IMR-90 (cell line): ENCODE measurements around the gene GAL3ST2. TPM values are rescaled to one million over a fixed set of nuclear protein-coding genes. Genes with fewer than 3 reads are reported as not detected.

Experiments
- ATAC-seq: fragments of 200-7000 bp; cut with Tn5 transposase; 2 replicates; pipeline ENCODE4 v1.9.1; 2020; ENCODE audit warnings: low read depth, mild to moderate bottlenecking, moderate library complexity
- BruUV-seq: library from RNA; stranded (reverse); fragments of 400-500 nt; replicated peaks from 2 replicates; lab custom pipeline; 2021; lab: Mats Ljungman, UMichigan
- CTCF ChIA-PET: fragments of 300-600 bp; formaldehyde crosslinking; extraction: SDS; loops from one replicate; lab custom pipeline; 2021; ENCODE audit warnings: antibody characterized with exemption; lab: Yijun Ruan, JAX
- POLR2A ChIA-PET: fragments of 300-600 bp; sonication (Branson Sonifier 250); formaldehyde crosslinking; loops from one replicate; lab custom pipeline; 2022; ENCODE audit warnings: antibody characterized with exemption; ENCODE audit not compliant: unreplicated experiment; lab: Charles Lee
- DNase-seq: peaks from one replicate; pipeline ENCODE4 v3.0.0; 2013
- H2AFZ ChIP-seq: replicated peaks from 2 replicates; pipeline ENCODE3; 2013; ENCODE audit warnings: low read length, mild to moderate bottlenecking; ENCODE audit not compliant: poor library complexity
- H2AK5ac ChIP-seq: 2 replicates; pipeline ENCODE4 v1.6.1; 2013; ENCODE audit warnings: low read depth, low read length, inconsistent platforms
- H2AK9ac ChIP-seq: replicated peaks from 2 replicates; pipeline ENCODE3; 2013; ENCODE audit warnings: mild to moderate bottlenecking, low read depth, low read length, moderate library complexity; ENCODE audit not compliant: poor library complexity
- H2BK120ac ChIP-seq: 2 replicates; pipeline ENCODE4 v1.6.1; 2013; ENCODE audit warnings: low read depth, low read length, inconsistent platforms
- H2BK15ac ChIP-seq: 3 replicates; pipeline ENCODE4 v1.6.1; 2013; ENCODE audit warnings: low read depth, low read length, inconsistent platforms
- H2BK20ac ChIP-seq: 2 replicates; pipeline ENCODE4 v1.6.1; 2013; ENCODE audit warnings: low read depth, mild to moderate bottlenecking, inconsistent platforms, low read length, moderate library complexity
- H2BK5ac ChIP-seq: 2 replicates; pipeline ENCODE4 v1.6.1; 2013; ENCODE audit warnings: mild to moderate bottlenecking, low read depth, low read length, inconsistent platforms; ENCODE audit not compliant: poor library complexity, severe bottlenecking
- H3K14ac ChIP-seq: replicated peaks from 2 replicates; pipeline ENCODE4 v1.6.1; 2013; ENCODE audit warnings: low read depth, low read length, inconsistent platforms
- H3K18ac ChIP-seq: 2 replicates; pipeline ENCODE4 v1.6.1; 2013; ENCODE audit warnings: low read depth, low read length, control low read depth
- H3K23ac ChIP-seq: 2 replicates; pipeline ENCODE4 v1.6.1; 2013; ENCODE audit warnings: low read depth, low read length, inconsistent platforms
- H3K27ac ChIP-seq: 2 replicates; pipeline ENCODE4 v1.5.1; 2013; ENCODE audit warnings: mild to moderate bottlenecking, control low read depth, low read length; ENCODE audit not compliant: insufficient read depth
- H3K27me3 ChIP-seq: 2 replicates; pipeline ENCODE4 v1.6.1; 2013; ENCODE audit warnings: low read length; ENCODE audit not compliant: control insufficient read depth, insufficient read depth
- H3K36me3 ChIP-seq: 2 replicates; pipeline ENCODE4 v1.6.1; 2013; ENCODE audit warnings: low read length, mixed read lengths; ENCODE audit not compliant: control insufficient read depth, insufficient read depth
- H3K4ac ChIP-seq: 2 replicates; pipeline ENCODE4 v1.6.1; 2013; ENCODE audit warnings: low read depth, low read length, inconsistent platforms
- H3K4me1 ChIP-seq: 2 replicates; pipeline ENCODE4 v1.6.1; 2013; ENCODE audit warnings: low read length, mixed read lengths; ENCODE audit not compliant: control insufficient read depth, insufficient read depth
- H3K4me2 ChIP-seq: 2 replicates; pipeline ENCODE4 v1.6.1; 2013; ENCODE audit warnings: low read depth, mild to moderate bottlenecking, control low read depth, low read length, moderate library complexity
- H3K4me3 ChIP-seq: 2 replicates; pipeline ENCODE4 v1.5.1; 2013; ENCODE audit warnings: low read depth, mild to moderate bottlenecking, control low read depth, low read length, moderate library complexity; ENCODE audit not compliant: insufficient read depth
- H3K56ac ChIP-seq: 2 replicates; pipeline ENCODE4 v1.6.1; 2013; ENCODE audit warnings: low read length, inconsistent platforms; ENCODE audit not compliant: insufficient read depth; ENCODE audit errors: extremely low read depth
- H3K79me1 ChIP-seq, 2 experiments: 2 replicates each; pipeline ENCODE4 v1.6.1; 2013; ENCODE audit warnings: low read length in 2 of 2, inconsistent platforms in 1 of 2, low read depth in 1 of 2
- H3K9ac ChIP-seq: 2 replicates; pipeline ENCODE4 v1.6.1; 2013; ENCODE audit warnings: low read depth, low read length, control low read depth
- H3K9me1 ChIP-seq: 2 replicates; pipeline ENCODE4 v1.6.1; 2013; ENCODE audit warnings: low read length, inconsistent platforms; ENCODE audit not compliant: insufficient read depth
- H3K9me3 ChIP-seq: 2 replicates; pipeline ENCODE4 v1.6.1; 2013; ENCODE audit warnings: low read length; ENCODE audit not compliant: control insufficient read depth, insufficient read depth
- H4K20me1 ChIP-seq: 2 replicates; pipeline ENCODE4 v1.6.1; 2013; ENCODE audit warnings: low read length, inconsistent platforms; ENCODE audit not compliant: insufficient read depth
- H4K5ac ChIP-seq: 2 replicates; pipeline ENCODE4 v1.6.1; 2013; ENCODE audit warnings: mild to moderate bottlenecking, low read depth, low read length, control low read depth
- H4K8ac ChIP-seq, 2 experiments: 2 replicates each; pipeline ENCODE4 v1.6.1; 2013; ENCODE audit warnings: low read depth in 2 of 2, low read length in 2 of 2, control low read depth in 1 of 2, inconsistent platforms in 1 of 2
- H4K91ac ChIP-seq: 2 replicates; pipeline ENCODE4 v1.6.1; 2013; ENCODE audit warnings: low read depth, low read length, inconsistent platforms; ENCODE audit not compliant: insufficient read depth
- BHLHE40 ChIP-seq: fragments of 150-350 bp; IDR thresholded peaks from 2 replicates; pipeline ENCODE4 v1.6.1; 2016; ENCODE audit warnings: mild to moderate bottlenecking, low read depth, low read length
- CEBPB ChIP-seq: IDR thresholded peaks from 2 replicates; pipeline ENCODE4 v1.6.1; 2012; ENCODE audit warnings: low read depth, low read length, improper control_type of control experiment
- CHD1 ChIP-seq: IDR thresholded peaks from 2 replicates; pipeline ENCODE4 v1.6.1; 2012; ENCODE audit warnings: low read depth, low read length, improper control_type of control experiment
- CTCF ChIP-seq: conservative IDR thresholded peaks from 2 replicates; pipeline ENCODE4 v1.5.1; 2012; ENCODE audit warnings: mild to moderate bottlenecking, low read depth, low read length, improper control_type of control experiment
- ELK1 ChIP-seq: fragments of 150-350 bp; IDR thresholded peaks from 2 replicates; pipeline ENCODE4 v1.6.1; 2016; ENCODE audit warnings: low read depth, mild to moderate bottlenecking, low read length, moderate library complexity, borderline replicate concordance
- MAZ ChIP-seq: IDR thresholded peaks from 2 replicates; pipeline ENCODE4 v1.6.1; 2012; ENCODE audit warnings: low read depth, mild to moderate bottlenecking, low read length, improper control_type of control experiment, moderate library complexity, borderline replicate concordance
- MXI1 ChIP-seq: IDR thresholded peaks from 2 replicates; pipeline ENCODE4 v1.6.1; 2012; ENCODE audit warnings: low read depth, mild to moderate bottlenecking, low read length, moderate library complexity, borderline replicate concordance
- NFE2L2 ChIP-seq: fragments of 150-350 bp; IDR thresholded peaks from 2 replicates; pipeline ENCODE4 v1.6.1; 2016; ENCODE audit warnings: low read depth, mild to moderate bottlenecking, low read length
- POLR2A ChIP-seq: IDR thresholded peaks from 2 replicates; pipeline ENCODE4 v1.6.1; 2012; ENCODE audit warnings: mild to moderate bottlenecking, low read depth, low read length
- whole genome bisulfite sequencing, 2 experiments: methylation state at CpG; one replicate each; pipeline versions ENCODE4 v1.1.5 to v1.1.7; 2013; ENCODE audit warnings: missing lambda C conversion rate in 2 of 2; ENCODE audit not compliant: insufficient read length in 1 of 2; ENCODE audit errors: extremely low coverage in 2 of 2; 5-methylcytosine and 5-hydroxymethylcytosine counted together
- dilution Hi-C: fragments of 300-500 bp; cut with HindIII; formaldehyde crosslinking; loops from one replicate; pipeline ENCODE4 v1.14.3; 2018; ENCODE audit warnings: low sequenced_read_pairs; ENCODE audit not compliant: unreplicated experiment
- in situ Hi-C: fragments of 300-500 bp; cut with MboI; formaldehyde crosslinking; loops from 3 replicates; pipeline ENCODE4 v1.14.3; 2019; ENCODE audit warnings: low sequenced_read_pairs, inconsistent platforms, mixed read lengths
- intact Hi-C: fragments of 100-400 bp; cut with micrococcal nuclease; formaldehyde crosslinking; loops from 2 replicates; pipeline ENCODE4 v1.10.0; 2022
- polyA plus RNA-seq, 3 experiments: library from polyadenylated mRNA; depleted of rRNA; stranded (reverse); fragments of >200 nt; gene quantifications; 2 replicates each; pipeline ENCODE4 v1.2.3, GENCODE V29; 2012; ENCODE audit warnings: low replicate concordance in 1 of 3
- total RNA-seq: library from RNA; depleted of rRNA; stranded (reverse); fragments of >200 nt; gene quantifications from 2 replicates; pipeline ENCODE4 v1.2.3, GENCODE V29; 2012

GAL3ST2 gene
- total and polyA plus RNA-seq, 2 of the 4 experiments (the other 2 are of a cell fraction) = 0.07 TPM; not detected in 1

- CTCF ChIA-PET = no interaction called here
- Histone ChIP-seq H3K9ac (no peak overlapping the region), H3K9me3 (no peaks in the 10 kb centered on the region), H4K91ac (no peak overlapping the region), H3K4me2 (no peak overlapping the region), H2BK120ac (no peak overlapping the region), H2AK5ac (no peak overlapping the region), H3K27me3 (peaks cover 13% of the 10 kb centered on the region; the same call in 1 of the 2 replicates), H4K5ac (no peak overlapping the region), H4K20me1 (no peaks in the 10 kb centered on the region; the same call in 1 of the 2 replicates), H4K8ac (no peak overlapping the region), H2BK20ac (no peak overlapping the region), H2AK9ac (no peak overlapping the region), H3K4me1 (no peaks in the 10 kb centered on the region), H3K23ac (no peak overlapping the region), H3K36me3 (no peaks in the 10 kb centered on the region), H2AFZ (no peak overlapping the region), H3K79me1 (no peaks in the 10 kb centered on the region), H2BK5ac (no peak overlapping the region), H3K56ac (no peak overlapping the region), H3K9me1 (no peaks in the 10 kb centered on the region), H2BK15ac (no peak overlapping the region), H3K18ac (no peak overlapping the region), H3K4me3 (no peak overlapping the region), H3K27ac (no peak overlapping the region), H3K4ac (no peak overlapping the region), H3K14ac (no peak overlapping the region)
- POLR2A ChIA-PET = no interaction called here
- 100% methylated on average over 1 of the region's 17 CpGs; no CpG with 5 or more reads in 1 of the 2 experiments for WGBS, 2 experiments
- TF ChIP-seq CHD1 = no peak
- TF ChIP-seq BHLHE40 = no peak
- TF ChIP-seq ELK1 = no peak
- no peak for TF ChIP-seq NFE2L2
- no peak for TF ChIP-seq POLR2A
- no peak for TF ChIP-seq CEBPB
- no peak for TF ChIP-seq MXI1
- TF ChIP-seq MAZ = no peak
- no peak for TF ChIP-seq CTCF
- dilution Hi-C loops = no loop called here
- DNase-seq (no peak), ATAC-seq (no peak)
- in situ Hi-C loops = no loop called here
- intact Hi-C loops = no loop called here
- BruUV-seq = no TSS peak
Measured at GRCh38 chr2:241814393-241814642, 37.7 kb downstream of the GAL3ST2 start.
